Measurements from ENCODE around the gene LRRC56.

GRCh38 chr11:597166-597725, 59.9 kb downstream of the LRRC56 start:
- no peak for TF ChIP-seq POLR2A (IDR thresholded peaks at IDR 0.05)
- no peak for TF ChIP-seq CTCF (IDR thresholded peaks at IDR 0.05)

Measured in suprapubic skin (tissue), 3 donors.